A673 (cell line): Measurements from ENCODE around the gene LGR4. TPM values are rescaled to one million over a fixed set of nuclear protein-coding genes. Genes with fewer than 3 reads are reported as not detected.

Experiments
- BruUV-seq: library from RNA; stranded (reverse); fragments of 400-500 nt; replicated peaks from 2 replicates; lab custom pipeline; 2021; lab: Mats Ljungman, UMichigan
- CTCF ChIA-PET: fragments of 300-600 bp; sonication (Branson Sonifier 250); formaldehyde crosslinking; loops from one replicate; lab custom pipeline; 2022; ENCODE audit warnings: antibody characterized with exemption; lab: Charles Lee
- POLR2A ChIA-PET: fragments of 300-600 bp; sonication (Branson Sonifier 250); formaldehyde crosslinking; loops from one replicate; lab custom pipeline; 2022; ENCODE audit warnings: antibody characterized with exemption; ENCODE audit not compliant: low non-redundant PET; lab: Charles Lee
- DNase-seq: peaks from one replicate; pipeline ENCODE4 v3.0.0-alpha.2; 2015; ENCODE audit warnings: low spot score
- H3K27ac ChIP-seq: fragments of 200-600 bp; sonication (generic); 2 replicates; pipeline ENCODE4 v1.5.1; 2016; ENCODE audit warnings: mixed run types, low read depth, mild to moderate bottlenecking, mixed read lengths, antibody characterized with exemption, low read length; ENCODE audit not compliant: poor library complexity, severe bottlenecking
- H3K27me3 ChIP-seq: fragments of 200-600 bp; sonication (generic); replicated peaks from 2 replicates; pipeline ENCODE4 v1.6.1; 2017; ENCODE audit warnings: mixed run types, low read depth, mild to moderate bottlenecking, mixed read lengths, antibody characterized with exemption, low read length; ENCODE audit not compliant: insufficient read depth, poor library complexity
- H3K36me3 ChIP-seq: fragments of 200-600 bp; sonication (generic); 2 replicates; pipeline ENCODE4 v1.6.1; 2016; ENCODE audit warnings: mixed run types, mild to moderate bottlenecking, mixed read lengths, antibody characterized with exemption, low read length; ENCODE audit not compliant: insufficient read depth, poor library complexity, severe bottlenecking
- H3K4me1 ChIP-seq: fragments of 200-600 bp; sonication (generic); 2 replicates; pipeline ENCODE4 v1.6.1; 2017; ENCODE audit warnings: mixed run types, mild to moderate bottlenecking, mixed read lengths, antibody characterized with exemption, low read length; ENCODE audit not compliant: insufficient read depth, poor library complexity, severe bottlenecking
- H3K4me3 ChIP-seq: fragments of 200-600 bp; sonication (generic); 2 replicates; pipeline ENCODE4 v1.5.1; 2016; ENCODE audit warnings: low read depth, mixed run types, mild to moderate bottlenecking, mixed read lengths, low read length; ENCODE audit not compliant: poor library complexity, severe bottlenecking
- H3K9me3 ChIP-seq: fragments of 200-600 bp; sonication (generic); 2 replicates; pipeline ENCODE4 v1.6.1; 2016; ENCODE audit warnings: mixed run types, low read depth, mild to moderate bottlenecking, mixed read lengths, antibody characterized with exemption, low read length; ENCODE audit not compliant: poor library complexity, severe bottlenecking
- EZH2 ChIP-seq: fragments of 200-600 bp; sonication (generic); IDR thresholded peaks from 2 replicates; pipeline ENCODE4 v1.6.1; 2017; ENCODE audit warnings: borderline replicate concordance, low read depth, mild to moderate bottlenecking, mixed read lengths, antibody characterized with exemption, low read length; ENCODE audit not compliant: poor library complexity, severe bottlenecking
- intact Hi-C: fragments of 100-400 bp; cut with micrococcal nuclease; formaldehyde crosslinking; loops from one replicate; pipeline ENCODE4 v1.10.0; 2022; ENCODE audit not compliant: unreplicated experiment
- total RNA-seq: library from RNA; stranded (reverse); gene quantifications from 2 replicates; pipeline ENCODE4 v1.2.3, GENCODE V29; 2021
- TF ChIP-seq, protein P1 (sequence below): fragments of 300-800, 200-600 bp; sonication (generic); conservative IDR thresholded peaks from 2 replicates; pipeline ENCODE4 v1.5.1; 2017; ENCODE audit warnings: low read depth, mild to moderate bottlenecking, antibody characterized with exemption, low read length, moderate library complexity, mixed read lengths

LGR4 gene
- total RNA-seq, 1 experiment from 2014 or later, result 24.7 TPM

GRCh38 chr11:27371489-27371888 is 101.1 kb downstream of the LGR4 start:
- no peak for DNase-seq
- intact Hi-C loops, result no loop called here
- ChIA-PET CTCF (no interaction called here), POLR2A (no interaction called here)
- Histone ChIP-seq H3K36me3 (no peaks in the 10 kb centered on the region), H3K27me3 (no peaks in the 10 kb centered on the region), H3K27ac (no peak overlapping the region), H3K9me3 (no peaks in the 10 kb centered on the region), H3K4me3 (no peak overlapping the region), H3K4me1 (peaks cover 7% of the 10 kb centered on the region)
- no TSS peak for BruUV-seq
- no peak for TF ChIP-seq EZH2
- TF ChIP-seq, protein P1, sequence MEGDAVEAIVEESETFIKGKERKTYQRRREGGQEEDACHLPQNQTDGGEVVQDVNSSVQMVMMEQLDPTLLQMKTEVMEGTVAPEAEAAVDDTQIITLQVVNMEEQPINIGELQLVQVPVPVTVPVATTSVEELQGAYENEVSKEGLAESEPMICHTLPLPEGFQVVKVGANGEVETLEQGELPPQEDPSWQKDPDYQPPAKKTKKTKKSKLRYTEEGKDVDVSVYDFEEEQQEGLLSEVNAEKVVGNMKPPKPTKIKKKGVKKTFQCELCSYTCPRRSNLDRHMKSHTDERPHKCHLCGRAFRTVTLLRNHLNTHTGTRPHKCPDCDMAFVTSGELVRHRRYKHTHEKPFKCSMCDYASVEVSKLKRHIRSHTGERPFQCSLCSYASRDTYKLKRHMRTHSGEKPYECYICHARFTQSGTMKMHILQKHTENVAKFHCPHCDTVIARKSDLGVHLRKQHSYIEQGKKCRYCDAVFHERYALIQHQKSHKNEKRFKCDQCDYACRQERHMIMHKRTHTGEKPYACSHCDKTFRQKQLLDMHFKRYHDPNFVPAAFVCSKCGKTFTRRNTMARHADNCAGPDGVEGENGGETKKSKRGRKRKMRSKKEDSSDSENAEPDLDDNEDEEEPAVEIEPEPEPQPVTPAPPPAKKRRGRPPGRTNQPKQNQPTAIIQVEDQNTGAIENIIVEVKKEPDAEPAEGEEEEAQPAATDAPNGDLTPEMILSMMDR, result no peak

GRCh38 chr11:27370374-27370773 is 102.2 kb downstream of the LGR4 start:
- peak; percentile 44 for DNase-seq

GRCh38 chr11:27367881-27368280 is 104.7 kb downstream of the LGR4 start:
- TF ChIP-seq, protein P1, result no peak
- peaks cover 14% of the 10 kb centered on the region for H3K4me1 ChIP-seq
- no peaks in the 10 kb centered on the region for H3K9me3 ChIP-seq
- ChIA-PET CTCF (no interaction called here), POLR2A (no interaction called here)
- no peak overlapping the region for H3K27ac ChIP-seq
- no TSS peak for BruUV-seq
- no peak for DNase-seq
- H3K27me3 ChIP-seq, result no peaks in the 10 kb centered on the region
- H3K36me3 ChIP-seq, result no peaks in the 10 kb centered on the region
- H3K4me3 ChIP-seq, result no peak overlapping the region
- intact Hi-C loops, result no loop called here

More at GRCh38 chr11:27370374-27370773, 102.2 kb downstream of the LGR4 start:
- H3K36me3 ChIP-seq, result no peaks in the 10 kb centered on the region
- intact Hi-C loops, result no loop called here
- ChIA-PET CTCF (no interaction called here), POLR2A (no interaction called here)
- BruUV-seq, result no TSS peak
- no peaks in the 10 kb centered on the region for H3K9me3 ChIP-seq
- no peak overlapping the region for H3K4me3 ChIP-seq
- no peak for TF ChIP-seq EZH2
- TF ChIP-seq, protein P1, result no peak
- no peak overlapping the region for H3K27ac ChIP-seq
- peaks cover 7% of the 10 kb centered on the region for H3K4me1 ChIP-seq
- H3K27me3 ChIP-seq, result no peaks in the 10 kb centered on the region
